GM18951 (cell line): ENCODE results near the gene TMEM59L.

Source experiments
- POLR2A ChIP-seq: IDR thresholded peaks from 4 replicates; pipeline ENCODE4 v1.6.1; 2011; ENCODE audit warnings: mild to moderate bottlenecking; ENCODE audit not compliant: insufficient read length, insufficient read depth; ENCODE audit errors: extremely low read depth
- in situ Hi-C: fragments of 300-500 bp; cut with MboI; formaldehyde crosslinking; loops from one replicate; pipeline ENCODE4 v1.12.0; 2022; ENCODE audit warnings: low sequenced_read_pairs, mixed read lengths, inconsistent platforms; ENCODE audit not compliant: unreplicated experiment

TMEM59L gene

GRCh38 chr19:18612772-18613588 lies at the start of gene TMEM59L:
TSS of gene TMEM59L (plus strand) at chr19:18612870. CDS start at chr19:18612959, 89 bp downstream.
- in situ Hi-C loops = no loop called here
- TF ChIP-seq POLR2A = no peak

- in situ Hi-C loops = no loop called here
Observed at GRCh38 chr19:18566953-18567352, 45.7 kb upstream of the TMEM59L start.

GRCh38 chr19:18568367-18568766 lies 44.3 kb upstream of the TMEM59L start:
- no peak for TF ChIP-seq POLR2A
- in situ Hi-C loops = no loop called here

More at GRCh38 chr19:18566953-18567352, 45.7 kb upstream of the TMEM59L start:
- no peak for TF ChIP-seq POLR2A

- TF ChIP-seq POLR2A = peak; percentile 98
- in situ Hi-C loops = no loop called here
Observed at GRCh38 chr19:18571564-18572344, 40.9 kb upstream of the TMEM59L start, which contains the start of gene UBA52. TSS of gene UBA52 (plus strand) at chr19:18571857. CDS start at chr19:18573301, 1,444 bp downstream.

- in situ Hi-C loops = no loop called here
- TF ChIP-seq POLR2A = no peak
Observed at GRCh38 chr19:18574691-18575291, 37.9 kb upstream of the TMEM59L start.

GRCh38 chr19:18576383-18576782 lies 36.3 kb upstream of the TMEM59L start:
- no peak for TF ChIP-seq POLR2A
- in situ Hi-C loops = no loop called here

GRCh38 chr19:18577365-18577914 lies 35.2 kb upstream of the TMEM59L start:
- in situ Hi-C loops = no loop called here
- no peak for TF ChIP-seq POLR2A

- in situ Hi-C loops = no loop called here
Observed at GRCh38 chr19:18580311-18580710, 32.4 kb upstream of the TMEM59L start.

GRCh38 chr19:18586306-18586705 lies 26.4 kb upstream of the TMEM59L start:
- in situ Hi-C loops = no loop called here
- no peak for TF ChIP-seq POLR2A

More at GRCh38 chr19:18580311-18580710, 32.4 kb upstream of the TMEM59L start:
- no peak for TF ChIP-seq POLR2A

GRCh38 chr19:18587561-18587960 lies 25.1 kb upstream of the TMEM59L start:
- in situ Hi-C loops = no loop called here
- no peak for TF ChIP-seq POLR2A

- TF ChIP-seq POLR2A = no peak
- in situ Hi-C loops = no loop called here
Observed at GRCh38 chr19:18587962-18588610, 24.6 kb upstream of the TMEM59L start.

- in situ Hi-C loops = no loop called here
- peak; percentile 94 for TF ChIP-seq POLR2A
Observed at GRCh38 chr19:18588611-18589379, 23.9 kb upstream of the TMEM59L start, which contains the start of gene REX1BD. TSS of gene REX1BD (plus strand) at chr19:18588798. CDS start at chr19:18588802, 4 bp downstream.
